GM04504 (cell line): Measurements from ENCODE around the gene NFAM1.

Experiments
- DNase-seq: peaks from one replicate; pipeline ENCODE4 v3.0.0-alpha.2; 2012; ENCODE audit warnings: low read depth

NFAM1 gene

DNA sequence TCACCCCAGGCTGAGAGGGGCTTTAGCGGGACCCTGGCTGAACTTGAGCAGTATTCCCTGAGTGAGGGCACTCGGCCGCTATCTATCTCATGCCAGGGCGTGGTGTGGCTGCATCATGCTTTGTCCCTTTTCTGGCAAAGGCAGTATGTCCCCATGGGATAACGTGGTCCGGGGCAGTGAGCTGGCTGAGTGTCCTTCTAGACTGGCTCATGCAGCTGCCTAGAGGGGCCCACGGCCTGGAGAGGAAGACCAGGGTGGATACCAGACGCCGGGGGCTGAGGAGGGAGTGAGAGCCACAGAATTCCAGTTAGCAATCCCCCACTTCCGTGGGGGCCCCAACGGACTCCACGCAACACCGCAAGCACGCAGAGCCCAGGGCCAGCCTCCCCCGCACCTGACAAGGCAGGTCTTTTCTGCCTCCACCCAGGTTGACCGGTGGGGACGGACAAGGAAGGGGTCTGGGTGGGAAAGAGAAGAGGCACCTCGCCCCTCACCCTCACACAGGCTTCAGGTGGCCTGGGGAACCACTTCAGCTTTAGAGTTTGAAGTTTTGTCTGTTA lies 15.5 kb downstream of the NFAM1 start:
- no peak for DNase-seq

DNA sequence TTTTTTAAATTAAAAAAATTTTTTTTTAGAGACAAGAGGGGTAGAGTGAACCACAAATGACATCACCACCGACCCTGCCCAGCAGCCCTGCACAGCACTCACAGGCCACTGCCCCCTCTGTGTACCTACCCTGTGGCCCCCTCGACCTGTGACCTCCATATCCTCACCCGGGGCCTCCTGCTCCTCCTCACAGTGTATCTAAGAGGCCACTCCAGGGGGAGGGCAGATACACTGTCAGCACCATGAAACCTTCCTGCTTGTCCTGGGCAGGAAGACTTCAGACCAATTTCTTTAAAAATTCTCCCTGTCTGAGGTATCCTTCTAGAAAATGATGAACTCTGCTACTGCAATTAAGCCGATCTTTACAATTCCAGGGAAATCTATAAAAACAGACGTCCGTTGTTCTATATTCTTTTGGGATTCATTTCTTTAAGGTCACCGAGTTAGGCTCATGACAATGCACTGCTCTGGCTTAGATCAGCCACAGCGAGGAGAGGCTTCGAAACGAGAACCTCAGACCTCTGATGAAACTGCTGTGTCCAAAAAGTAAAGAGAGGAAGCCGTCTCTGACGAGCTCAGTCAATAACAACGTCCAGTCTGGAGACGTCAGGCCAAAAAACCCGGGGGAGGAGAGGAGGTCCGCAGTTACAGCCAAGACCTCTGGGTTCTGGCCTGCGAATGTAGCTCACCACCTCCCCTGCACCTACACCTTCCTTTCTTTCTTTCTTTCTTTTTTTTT lies 17.5 kb downstream of the NFAM1 start:
- no peak for DNase-seq

DNA sequence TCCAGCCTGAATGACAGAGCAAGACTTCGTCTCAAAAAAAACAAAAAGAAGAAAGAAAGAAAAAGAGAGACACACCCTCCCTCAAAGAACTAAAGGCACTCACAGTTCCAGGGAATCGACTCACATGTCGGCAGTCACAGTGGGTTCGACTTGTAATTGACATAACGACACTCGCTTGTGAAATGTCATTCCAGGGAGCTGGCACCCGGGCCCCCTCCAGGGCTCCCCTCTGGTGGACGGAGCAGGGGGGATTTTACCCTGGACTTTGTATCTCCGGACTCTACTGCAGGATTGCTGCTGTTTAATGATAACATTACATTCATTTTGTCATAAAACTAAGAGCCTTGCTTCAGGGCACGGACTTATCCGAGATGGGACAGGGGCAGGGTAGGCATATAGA lies 18.2 kb downstream of the NFAM1 start:
- DNase-seq, result no peak

DNA sequence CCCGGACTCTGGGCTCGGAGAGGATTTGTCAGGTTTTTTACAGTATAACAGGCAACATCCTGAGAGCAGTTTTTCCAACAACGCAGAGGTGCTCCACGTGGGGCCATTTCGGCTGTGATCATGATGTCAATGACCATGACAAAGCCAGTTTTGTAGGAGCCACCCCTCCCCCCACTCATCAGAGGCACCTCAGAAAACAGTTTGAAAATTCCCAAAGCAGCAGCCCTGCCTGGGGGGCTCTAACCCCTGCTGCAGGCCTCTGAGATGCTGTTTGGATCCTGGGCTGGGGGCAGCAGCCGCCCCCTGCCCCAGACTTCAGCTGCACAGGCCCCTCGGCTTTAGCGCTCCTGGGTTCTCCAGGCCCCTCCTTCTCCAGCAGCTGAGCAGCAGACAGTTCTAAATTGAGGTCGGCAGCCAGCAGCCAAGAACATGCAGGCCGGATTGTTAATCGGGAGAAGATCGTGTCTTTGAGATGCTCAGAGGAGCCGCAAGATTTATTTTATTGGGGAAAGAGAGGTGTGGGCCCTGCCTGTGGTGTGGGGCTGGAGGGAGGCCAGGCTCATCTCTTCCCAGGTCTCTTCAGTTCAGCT lies 19.4 kb downstream of the NFAM1 start:
- no peak for DNase-seq

DNA sequence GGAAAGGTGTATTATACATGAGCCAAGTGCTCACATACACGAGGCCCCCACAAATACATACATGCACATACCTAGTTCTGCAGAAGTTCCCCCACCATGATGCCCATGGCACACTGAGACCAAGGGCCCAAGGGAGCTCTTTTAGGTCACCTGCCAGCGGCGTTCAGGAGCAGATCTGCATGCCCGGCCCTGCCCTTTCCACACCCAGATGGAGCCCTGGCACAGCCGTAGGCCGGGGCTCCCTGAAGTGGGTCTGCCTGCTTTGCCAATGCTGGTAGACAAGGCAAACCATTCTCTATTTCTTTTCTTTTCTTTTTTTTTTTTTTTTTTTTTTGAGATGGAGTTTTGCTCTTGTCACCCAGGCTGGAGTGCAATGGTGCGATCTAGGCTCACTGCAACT lies 21.5 kb downstream of the NFAM1 start:
- DNase-seq, result no peak

DNA sequence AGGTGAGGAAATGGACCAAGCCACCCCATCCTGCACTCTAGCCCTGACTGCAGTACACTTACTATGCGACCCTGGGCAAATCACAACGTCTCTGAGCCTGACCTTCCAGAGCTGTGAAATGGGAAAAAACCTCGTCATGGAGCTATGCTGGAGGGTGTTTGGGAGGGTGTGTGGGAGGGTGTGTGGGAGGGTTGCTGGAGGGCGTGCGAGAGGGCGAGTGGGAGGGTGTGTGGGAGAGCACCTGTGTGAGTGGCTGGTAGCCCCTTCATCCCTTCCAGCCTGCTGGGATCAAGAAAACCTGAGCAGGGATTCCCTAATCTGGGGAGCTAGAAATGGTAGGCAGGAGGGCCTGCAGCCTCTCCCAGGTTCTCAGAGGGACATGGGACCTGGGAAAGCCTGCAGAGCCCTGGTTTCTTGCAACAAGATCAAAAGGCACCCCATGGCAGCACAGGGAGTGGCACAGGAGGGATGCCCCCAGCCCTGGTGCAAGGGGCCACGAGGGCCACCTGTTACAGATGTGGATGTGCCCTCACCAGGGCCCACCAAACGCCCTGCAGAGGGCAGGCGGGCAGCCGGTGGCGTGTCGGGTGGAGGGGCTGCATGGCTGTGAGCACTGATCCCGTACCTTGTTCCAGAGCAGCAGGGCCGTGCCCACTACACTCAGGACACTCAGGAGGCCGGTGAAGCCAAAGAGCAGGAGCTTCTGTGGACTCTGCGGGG lies 23.2 kb downstream of the NFAM1 start:
- no peak for DNase-seq

DNA sequence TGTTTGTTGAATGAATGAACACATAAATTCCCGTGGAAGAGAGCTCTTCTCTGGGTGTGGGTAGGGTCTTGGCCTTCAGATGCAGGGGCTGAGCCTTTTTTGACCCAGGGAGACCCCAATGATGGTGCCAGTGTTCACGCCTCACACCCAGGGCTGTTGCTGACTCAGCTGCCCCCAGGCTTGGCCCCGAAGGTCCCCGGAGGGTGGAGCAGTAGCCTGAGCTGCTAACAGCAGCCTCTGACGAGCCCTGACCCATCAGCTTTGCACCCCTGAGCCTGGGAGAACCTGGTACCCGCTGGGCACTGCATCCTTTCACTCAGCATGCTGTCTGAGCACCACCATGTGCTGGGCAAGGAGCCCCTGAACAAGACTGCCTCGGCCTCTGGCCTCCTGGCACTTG lies 23.9 kb downstream of the NFAM1 start:
- no peak for DNase-seq

DNA sequence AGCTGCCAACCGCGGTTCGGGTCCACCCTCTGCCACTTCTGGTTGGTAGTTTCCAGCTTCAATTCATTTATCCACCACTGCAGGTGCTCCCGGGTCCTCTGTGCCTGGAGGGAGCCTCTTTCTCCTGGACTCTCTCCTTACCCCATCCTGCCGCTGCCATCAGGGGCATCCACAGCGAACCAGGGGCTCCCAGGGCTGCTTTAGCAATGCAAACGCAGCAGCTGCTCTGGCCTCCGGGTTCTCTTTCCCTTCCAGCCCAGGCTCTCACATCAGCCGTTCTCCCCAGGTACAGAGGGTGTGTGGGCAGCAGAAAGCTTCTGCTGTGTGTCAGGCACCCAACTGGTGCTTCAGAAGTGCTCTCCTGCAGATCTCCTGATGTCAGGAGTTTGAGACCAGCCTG lies 27.9 kb downstream of the NFAM1 start:
- no peak for DNase-seq

DNA sequence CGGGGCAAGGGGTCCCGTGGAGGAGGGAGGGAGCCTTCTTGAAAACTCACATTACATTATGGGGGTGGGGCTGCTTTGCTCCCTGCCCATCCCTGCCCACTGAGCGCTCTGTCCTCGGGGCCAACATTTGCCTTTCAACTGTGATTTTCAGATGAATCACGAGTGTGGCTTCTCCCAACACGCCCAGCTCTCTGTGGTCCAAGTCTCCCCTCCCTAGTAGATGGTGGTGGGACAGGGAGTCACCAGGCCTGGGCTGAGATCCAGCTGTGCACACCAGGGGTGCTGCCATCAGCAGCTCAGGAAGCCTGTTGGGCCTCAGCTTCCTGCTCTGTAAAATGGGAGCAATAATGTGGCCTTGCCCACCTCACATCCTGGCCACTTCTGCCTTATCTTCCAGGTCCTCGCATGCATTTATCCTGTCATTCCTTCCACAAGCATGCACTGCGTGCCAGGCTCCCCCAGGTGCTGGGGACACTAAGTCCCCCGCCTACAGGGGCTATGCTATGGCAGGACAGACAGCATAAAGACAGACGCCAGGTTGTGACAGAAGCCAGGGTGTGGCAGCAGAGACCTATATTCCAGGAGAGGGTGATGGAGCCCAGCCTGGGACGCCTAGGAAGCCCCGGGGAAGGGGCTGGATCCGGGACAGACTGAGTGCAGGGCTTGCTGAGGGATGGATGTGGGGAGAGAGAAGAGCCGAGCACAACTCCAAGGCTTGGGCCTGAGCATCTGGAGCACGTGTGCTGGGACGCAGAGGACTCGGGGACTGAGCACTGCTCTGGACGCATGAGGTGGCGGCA lies 30.5 kb downstream of the NFAM1 start:
- no peak for DNase-seq

DNA sequence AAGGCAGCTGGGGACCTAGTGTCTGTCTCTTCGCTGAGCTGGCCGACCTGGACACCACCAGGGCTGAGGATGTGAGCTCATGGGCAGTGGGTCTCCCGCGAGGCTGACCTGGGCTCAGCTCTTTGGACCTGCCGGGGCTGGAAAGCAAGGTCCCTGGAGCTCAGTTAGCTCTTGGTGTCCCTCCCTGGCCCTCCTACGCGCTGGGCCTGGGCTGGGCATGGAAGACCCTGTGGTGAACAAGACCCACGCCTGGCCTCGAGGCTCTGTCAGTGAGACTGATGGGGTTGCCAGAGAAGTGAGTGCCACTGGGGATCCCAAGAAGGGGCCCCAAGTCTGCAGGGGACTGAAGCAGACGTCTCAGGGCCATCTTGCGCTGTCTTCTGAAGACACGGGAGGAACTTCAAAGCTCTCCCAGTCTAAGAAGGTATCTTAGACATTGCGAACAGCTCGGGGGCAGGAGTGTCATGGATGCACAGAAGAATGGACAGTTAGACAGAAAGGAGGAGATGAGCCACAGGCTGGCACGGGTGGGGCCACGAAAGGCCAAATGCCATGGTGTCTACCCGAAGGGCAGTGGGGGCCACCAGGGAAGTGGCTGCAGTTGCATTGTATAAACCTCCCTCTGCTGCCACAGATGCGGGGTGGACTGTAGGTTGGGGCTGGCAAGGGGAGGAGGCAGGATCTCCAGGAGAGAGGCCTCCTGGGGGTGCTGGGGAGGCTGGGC lies 31.2 kb downstream of the NFAM1 start:
- DNase-seq, result no peak

DNA sequence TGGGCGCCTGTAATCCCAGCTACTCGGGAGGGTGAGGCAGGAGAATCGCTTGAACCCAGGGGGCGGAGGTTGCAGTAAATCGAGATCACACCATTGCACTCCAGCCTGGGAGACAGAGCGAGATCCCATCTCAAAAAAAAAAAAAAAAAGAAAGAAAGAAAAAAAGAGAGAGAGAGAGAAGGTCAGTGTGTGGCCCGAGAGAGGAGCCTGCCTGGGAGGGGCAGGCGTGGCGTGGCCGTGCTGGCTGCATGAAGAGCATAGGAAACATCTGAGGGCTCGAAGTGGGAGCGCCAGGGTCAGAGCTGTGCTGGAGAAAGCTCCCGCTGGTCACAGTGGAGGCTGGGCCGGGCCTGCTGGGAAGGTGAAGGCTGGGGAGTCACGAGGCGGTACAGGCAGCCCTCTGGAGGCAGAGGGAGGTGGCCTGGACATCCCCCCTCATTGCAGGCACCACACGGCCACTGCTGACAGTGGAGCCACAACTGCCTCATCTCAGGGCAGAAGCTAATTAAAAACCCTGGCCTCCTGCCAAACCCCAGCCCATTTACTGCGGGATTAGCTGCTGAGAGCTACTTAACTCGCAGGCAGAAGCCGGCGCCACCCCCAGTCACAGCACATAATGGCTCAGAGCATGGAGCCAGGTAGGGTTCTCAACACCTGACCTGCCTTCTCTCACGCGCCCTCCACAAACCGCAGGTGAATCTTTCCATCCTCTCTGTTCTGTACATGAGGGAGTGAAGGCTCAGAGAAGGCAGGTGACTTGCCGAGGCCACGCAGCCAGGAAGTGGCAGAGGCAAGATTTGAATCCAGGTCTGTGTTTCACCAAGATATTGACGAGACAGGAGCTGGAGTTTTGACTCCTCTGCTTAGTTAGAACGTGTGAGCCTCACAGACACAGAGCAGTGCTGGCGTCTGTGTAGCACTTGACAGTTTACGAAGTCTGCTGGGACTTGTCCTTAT lies 32.6 kb downstream of the NFAM1 start:
- no peak for DNase-seq

DNA sequence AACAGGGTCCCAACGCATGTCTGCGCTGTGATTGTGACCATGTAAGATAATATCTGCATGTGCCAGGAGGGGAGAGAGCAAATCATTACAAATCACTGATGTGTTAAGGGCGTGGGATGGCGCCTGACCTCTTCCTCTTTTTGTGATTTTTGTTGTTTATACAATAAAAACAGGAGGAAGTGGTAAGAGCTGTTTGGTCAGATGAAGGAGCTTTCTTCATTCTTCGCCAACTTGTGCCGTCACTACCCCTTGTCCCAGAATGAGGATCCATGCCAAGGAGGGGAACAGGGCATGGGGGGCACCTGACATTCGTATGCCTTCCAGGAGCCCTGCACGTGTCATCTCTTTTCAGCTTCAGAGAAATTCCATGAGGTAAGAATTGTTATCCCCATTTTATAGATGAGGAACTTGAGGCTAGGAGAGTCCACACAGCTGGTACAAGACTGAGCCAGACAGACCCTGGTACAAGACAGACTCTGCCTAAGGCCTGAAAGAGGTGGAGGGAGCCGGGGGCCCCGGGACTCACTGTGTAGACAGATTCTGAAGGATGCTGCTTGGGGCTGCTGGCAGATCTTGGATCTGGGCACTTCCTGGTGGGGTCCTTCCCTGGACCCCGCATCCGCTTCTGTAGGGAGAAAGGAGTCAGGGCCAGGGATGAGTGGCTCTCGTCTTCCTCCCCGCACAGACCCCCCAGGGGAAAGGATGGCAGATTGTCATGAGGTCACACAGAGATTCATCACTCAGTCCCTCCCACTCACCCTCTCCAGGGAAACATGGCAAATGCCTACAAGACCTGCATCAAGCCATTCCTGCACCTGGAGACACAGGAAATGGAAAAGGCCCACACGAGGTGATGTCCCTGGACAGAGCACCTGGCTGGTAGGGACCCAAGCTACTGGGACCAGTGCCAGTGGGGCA lies 34.6 kb downstream of the NFAM1 start:
- no peak for DNase-seq

DNA sequence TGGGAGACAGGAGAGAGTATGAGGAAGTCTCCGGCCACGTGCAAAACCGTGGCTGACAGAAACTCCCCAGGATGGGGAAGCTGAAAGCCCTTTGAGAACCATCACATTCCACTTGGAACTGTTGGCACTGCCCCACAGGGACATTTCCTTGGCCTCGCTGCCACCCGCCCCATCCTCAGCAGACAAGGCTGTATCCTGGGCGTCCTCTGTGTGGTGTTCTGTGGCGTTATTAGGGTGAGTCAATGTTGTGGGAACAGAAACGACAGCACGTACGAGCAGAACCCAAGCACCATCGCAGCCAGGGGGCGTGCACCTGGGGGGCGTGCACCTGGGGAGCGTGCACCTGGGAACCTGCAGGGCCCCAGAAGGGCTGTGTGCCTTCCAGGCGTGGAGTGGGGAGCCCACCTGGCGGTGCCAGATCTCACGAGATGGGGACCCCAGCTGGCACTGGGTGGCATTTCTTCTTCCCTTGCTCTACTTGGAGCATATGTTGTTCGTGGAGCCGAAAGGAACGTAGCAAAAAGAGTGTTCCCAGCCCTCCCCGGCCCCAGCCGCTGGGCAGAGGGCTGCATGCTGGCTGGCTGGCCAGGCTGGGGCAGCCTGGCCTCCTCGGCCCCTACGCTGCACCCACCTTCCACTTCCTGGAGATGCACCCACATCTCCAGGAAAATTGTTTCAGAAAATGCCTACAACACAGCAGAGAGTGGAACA lies 35.4 kb downstream of the NFAM1 start:
- no peak for DNase-seq

DNA sequence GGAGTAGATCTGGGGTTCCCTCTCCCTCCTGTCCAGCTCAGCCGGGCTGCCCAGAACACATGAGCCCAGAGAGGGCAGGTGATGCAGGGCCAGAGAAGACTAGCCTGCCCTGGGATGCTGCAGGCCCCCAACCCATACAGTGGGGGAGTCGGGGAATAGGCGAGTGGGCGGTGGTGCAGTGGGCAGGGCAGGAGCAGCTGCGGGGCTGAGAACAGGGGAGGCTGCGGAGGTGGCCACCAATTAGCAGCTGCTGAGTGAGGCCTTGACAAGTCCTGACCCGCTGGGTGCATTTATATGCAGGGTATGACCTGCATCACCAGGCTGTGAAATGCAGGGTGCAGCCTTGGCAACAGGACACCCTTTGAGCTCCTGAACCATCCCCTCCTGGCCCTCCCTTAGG lies 43.1 kb downstream of the NFAM1 start:
- DNase-seq, result no peak

DNA sequence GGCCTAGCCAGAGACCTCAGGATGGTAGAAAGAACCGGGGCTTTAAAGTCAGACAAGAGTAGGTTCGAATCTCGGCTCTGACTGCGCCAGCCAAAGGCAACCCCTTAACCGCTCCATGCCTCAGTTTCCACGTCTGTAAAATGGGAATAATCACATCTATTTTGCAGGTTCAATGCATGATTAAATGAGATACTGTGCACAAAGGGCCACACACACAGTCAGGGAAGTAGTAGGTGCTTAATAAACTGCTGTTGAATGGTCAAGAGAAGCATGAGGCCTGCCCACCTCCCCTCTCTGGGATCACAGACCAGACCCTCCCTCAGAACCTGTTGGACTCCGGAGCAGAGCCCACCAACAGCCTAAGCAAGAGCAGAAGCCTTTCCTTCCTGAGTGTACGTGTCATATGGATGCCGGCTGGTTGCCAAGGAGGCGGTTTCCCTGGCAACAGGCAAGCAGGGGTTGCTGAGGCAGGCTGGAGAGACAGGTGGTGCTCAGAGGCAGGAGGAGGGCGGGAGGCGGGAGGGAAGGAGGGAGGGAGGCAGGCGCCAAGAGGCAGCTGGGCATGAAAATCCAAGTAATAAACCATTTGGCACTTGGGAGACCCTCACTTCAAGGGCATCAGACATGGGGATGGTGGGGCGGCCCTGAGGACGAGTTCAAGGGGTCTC lies 43.9 kb downstream of the NFAM1 start:
- no peak for DNase-seq

DNA sequence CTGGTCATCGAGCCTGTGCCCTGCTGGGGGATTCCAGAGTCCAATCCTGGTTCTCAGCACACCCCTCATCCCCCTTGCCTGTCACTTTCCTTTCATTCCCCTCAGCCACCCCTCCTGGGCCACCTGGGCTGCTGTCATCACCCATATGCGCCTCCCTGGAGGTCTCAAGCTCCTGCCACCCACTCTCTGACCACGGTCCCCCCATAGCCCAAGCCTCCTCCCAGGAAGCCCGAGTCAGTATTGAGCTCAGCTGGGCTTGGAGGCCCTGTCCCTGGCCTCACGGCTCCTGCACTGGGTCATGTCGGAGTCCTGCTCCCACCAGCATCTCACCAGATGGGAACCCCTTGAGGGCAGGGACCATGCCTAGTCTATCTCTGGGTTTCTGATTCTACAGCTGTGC lies 44.6 kb downstream of the NFAM1 start:
- no peak for DNase-seq

DNA sequence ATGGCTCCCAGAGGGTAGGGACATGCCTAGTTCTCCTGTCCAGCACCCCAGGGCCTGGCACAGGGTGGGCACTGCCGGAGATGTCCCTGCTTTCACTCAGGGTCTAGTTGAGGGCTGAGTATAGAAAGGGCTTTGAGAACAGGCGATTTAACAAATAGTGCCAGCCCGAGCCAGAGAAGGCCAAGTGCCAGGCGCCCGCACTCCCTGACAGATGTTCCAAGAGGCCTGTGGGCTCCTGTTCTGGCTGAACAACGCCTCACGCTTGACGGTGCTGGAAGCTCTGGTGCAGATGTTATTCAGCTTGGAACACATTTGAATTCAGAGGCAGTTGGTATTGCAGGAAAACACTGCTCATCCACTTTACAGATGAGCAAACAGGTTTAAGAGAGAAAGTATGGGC lies 46.5 kb downstream of the NFAM1 start:
- DNase-seq, result no peak

DNA sequence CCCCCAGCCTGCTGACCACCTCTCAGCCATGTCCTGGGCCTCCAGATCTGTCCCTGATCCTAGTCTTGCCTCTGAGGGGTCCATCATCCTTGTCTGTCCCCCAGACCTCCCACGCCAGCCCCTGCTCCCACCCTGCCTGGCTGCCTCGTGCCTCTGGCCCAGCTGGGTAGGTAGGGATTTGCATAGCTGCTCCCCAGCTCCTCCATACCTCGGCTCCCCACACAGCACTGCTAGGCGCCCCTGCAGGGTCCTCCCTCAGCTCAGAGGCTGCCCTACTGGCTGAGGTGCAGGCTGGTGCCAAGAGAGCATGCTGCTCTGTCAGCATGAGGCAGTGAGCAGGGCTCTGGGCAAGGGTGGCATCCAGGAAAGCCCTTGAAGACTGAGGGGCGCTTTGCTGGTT lies 47.7 kb downstream of the NFAM1 start:
- no peak for DNase-seq
